Fibroblast of skin of back (primary cell): ENCODE results near the gene PTPN18.

Experiments used
- DNase-seq: peaks from one replicate; pipeline ENCODE4 v3.0.0-alpha.2; 2013

Gene PTPN18

DNA sequence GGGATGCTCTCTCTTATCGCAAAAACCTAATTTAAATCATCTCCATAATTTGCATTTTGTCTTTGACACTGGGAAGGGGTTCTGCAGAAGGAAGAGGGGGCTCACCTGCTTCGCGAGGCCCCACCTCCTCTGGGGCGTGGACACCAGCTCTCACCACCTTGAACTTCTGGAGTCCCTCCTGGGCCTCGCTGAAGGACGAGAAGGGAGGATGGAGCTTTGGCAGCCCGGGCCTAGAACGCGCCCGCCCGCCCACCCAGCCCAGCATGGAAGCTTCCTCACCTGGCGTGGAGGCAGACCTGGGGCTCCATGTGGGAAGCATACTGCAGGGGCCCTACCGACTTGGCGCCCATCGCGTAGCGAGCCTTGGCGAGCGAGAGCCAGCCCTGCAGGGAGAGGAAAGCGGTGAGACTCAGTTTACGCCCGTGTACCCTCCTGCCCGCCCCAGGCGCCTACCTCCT, 14.3 kb upstream of the PTPN18 start:
- DNase-seq: no peak

DNA sequence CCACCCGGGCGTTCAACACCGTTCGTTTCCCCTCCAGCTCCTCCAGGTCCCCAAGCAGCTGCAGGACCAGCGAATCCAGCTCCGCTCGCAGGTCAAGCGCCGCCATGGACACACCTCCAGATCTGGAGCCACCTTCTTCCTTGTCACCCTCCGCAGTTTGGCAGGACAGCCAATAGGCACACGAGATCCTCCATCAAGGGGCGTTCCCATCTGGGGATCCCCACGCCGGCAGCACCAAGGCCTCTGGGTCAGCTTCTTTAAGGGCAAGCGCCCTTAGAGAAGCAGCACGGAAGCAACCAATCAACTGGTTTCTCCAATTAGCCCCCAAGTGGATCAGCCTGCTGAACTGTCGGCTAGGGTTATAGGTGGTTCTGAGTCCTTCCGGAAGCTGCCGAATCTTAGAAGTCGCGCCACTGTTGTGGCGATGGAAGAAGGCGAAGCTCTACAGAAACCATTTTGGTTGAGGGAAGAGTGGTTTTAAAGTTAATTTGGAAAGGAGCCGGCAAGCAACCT, 13.8 kb upstream of the PTPN18 start:
- peak; percentile 95 for DNase-seq

DNA sequence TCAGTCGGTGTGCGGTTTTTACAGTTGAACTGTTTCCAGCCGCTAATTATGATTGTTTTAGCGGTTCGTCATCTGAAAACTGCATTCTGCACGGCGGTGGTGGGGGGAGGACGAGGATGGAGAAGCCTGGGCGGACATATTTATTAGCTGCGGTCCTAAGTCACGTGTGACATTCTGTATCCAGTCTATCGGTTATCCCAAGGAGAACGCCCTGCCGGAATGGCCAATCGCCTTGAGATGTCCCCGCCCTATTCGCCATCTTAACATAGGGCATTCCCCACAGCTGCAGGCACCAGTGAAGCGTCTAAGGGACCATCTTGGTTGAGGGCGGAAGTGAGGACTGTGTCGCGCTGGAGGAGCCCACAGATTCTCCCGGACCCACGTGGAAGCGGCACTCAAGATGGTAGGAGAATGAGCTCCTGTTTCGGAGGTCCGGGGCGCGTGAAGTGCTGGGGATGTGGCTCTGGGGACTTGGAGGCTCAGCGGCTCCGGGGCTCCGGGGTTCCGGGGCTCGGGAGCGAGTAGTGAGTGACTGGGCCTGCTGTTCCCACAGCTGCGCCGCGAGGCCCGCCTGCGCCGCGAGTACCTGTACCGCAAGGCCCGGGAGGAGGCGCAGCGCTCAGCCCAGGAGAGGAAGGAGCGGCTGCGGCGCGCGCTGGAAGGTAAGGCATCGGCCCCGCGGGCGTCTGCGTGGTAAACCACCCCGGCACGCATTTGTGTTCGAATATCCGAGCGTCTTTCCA, 13.2 kb upstream of the PTPN18 start, which contains the start of gene IMP4:
IMP4 (plus strand) TSS at position 365 of the 743 bp plus-strand sequence; CDS start at position 401, 36 bp downstream.
- DNase-seq: peak; percentile 100

DNA sequence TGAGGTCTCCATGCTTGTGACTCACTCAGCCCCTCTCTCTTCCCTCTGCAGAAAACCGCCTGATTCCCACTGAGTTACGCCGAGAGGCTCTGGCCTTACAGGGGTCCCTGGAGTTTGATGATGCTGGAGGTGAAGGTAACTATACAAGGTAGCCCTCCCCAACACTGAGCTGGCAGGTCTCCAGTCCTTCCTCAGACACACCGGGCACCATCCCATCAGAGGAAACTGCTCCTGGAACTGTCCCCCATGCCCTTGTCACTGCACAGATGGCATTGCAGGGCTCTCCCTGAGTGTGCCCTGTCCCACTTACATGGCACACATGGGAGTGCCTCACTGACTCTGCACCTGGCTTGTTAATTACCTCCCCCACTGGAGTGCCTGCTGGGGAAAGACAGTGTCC, 11.3 kb upstream of the PTPN18 start:
- no peak for DNase-seq

DNA sequence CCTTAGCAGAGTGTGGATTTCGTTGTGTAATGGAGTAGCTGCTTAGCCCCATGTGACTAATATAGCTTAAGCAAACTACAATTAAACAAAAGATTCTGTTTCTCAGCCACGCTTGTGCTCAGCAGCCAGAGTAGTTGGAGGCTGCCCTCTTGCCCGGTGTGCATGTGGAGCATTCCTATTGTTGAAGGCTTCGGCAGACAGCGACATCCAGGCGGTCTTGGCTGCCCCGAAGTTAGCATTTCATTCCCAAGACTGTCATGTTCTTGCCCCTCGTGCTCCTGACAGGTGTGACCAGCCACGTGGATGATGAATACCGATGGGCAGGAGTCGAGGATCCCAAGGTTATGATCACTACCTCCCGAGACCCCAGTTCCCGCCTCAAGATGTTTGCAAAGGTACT, 10.8 kb upstream of the PTPN18 start:
- DNase-seq: no peak

DNA sequence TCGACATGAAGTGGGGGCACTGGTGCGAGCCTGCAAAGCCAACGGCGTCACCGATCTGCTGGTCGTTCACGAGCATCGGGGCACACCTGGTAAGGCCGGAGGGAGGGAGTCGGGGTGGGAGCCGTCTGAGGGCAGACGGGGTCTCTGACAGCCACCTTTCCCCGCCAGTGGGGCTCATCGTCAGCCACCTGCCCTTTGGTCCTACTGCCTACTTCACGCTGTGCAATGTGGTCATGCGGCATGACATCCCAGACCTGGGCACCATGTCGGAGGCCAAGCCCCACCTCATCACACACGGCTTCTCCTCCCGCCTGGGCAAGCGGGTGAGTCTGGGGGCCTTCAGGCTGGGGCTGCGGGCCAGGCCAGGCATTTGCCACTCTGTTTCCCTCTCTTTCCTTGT, 10.2 kb upstream of the PTPN18 start:
- no peak for DNase-seq

DNA sequence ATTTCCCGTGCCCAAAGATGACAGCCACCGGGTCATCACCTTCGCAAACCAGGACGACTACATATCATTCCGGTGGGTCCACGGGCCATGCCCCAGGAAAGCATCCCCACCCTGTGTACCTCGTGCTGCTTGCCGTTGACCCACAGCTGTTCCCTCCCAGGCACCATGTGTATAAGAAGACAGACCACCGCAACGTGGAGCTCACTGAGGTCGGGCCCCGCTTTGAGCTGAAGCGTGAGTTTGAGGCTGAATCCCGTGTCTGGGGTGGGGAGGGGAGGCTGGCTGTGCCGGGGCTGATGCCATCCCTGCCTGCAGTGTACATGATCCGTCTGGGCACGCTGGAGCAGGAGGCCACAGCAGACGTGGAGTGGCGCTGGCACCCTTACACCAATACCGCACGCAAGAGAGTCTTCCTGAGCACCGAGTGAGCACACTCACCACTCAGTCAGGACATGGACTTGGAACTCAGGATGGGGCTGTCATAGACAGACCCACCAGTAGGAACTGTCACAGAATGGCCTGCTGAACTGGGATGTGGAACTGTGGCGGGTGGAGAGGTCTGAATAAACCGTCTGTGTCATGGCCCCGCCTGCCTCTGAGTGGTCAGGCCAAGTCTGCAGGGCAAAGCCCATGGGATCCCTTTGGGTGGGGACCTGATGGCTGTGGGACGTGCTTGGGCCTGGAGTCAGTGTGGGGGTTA, 9.7 kb upstream of the PTPN18 start:
- DNase-seq: no peak

DNA sequence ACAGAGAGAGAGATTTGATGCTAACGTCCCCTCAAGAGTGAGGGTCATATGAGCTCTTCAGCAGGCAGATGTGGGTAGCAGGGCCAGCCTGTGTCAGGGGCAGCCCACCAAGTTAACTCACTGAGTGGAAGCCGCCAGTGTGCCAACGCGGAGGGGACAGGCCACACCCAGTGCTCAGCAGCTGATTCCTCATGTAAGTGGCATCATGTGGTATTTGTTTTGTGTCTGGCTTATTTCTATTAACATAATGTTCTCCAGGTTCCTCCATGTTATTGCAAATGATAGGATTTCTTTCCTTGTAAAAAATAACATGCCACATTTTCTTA, 9.2 kb upstream of the PTPN18 start:
- no peak for DNase-seq

DNA sequence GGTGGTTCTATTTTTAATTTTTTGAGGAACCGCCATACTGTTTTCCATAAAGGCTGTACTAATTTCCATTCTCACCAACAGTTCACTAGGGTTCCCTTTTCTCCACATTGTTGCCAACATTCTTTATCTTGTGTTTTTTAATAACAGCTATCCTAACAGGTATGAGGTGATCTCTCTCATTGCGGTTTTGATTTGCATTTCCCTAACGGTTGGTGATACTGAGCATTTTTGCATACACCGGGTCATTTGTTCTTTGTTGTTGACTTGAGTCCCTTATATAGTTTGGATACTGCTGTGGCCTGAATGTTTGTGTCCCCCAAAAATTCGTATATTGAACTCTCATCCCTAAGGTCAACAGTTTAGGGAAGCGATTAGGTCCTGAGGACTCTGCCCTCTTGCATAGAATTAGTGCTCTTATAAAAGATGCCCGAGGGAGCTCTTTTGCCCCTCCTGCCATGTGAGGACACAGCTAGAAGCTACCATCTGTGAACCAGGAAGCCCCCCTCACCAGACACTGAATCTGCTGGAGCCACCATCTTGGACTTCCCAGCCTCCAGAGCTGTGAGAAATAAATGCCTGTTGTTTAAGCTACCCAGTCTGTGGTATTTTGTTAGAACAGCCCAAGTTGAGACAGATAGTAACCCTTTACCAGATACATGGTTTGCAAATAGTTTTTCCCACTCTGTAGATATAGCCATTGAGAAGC, 8.5 kb upstream of the PTPN18 start:
- DNase-seq: no peak

DNA sequence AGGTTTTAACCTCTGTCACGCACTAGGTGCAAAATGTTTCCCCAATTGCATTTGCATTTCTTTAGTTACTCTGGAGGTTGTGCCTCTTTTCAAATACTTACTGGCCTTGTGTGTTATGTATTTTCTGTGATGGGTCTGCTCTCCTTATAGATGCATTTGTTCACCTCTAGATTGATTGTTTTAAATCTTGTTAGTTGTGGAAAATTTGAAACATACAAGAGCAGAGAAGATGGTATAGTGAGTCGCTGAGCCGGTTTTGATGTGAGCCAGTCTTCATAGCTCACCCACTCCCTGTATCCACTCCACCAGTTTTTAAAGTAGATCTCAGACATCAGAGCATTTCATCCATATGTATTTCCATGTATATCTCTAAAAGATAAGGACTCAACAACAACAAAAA, 6.7 kb upstream of the PTPN18 start:
- DNase-seq: no peak

DNA sequence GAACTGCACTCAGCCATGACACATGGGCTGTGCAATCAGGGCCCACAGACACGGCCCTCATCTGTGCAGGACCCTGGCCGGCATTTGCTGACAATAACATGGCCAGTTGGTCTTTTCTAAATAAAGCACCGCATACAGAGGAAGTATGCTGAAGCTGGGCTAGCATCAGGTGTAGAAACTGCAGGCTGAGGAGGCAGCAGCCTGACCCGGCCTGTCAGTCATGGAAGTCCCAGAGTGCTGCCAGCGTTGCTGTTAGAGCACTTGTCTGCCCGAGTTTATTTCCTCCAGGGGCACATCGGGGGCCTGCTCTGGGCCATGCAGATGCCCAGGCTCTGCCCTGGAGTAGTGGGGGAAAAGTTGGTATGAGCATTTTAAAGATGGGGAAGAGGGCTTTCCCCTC, 4.1 kb upstream of the PTPN18 start:
- DNase-seq: no peak

DNA sequence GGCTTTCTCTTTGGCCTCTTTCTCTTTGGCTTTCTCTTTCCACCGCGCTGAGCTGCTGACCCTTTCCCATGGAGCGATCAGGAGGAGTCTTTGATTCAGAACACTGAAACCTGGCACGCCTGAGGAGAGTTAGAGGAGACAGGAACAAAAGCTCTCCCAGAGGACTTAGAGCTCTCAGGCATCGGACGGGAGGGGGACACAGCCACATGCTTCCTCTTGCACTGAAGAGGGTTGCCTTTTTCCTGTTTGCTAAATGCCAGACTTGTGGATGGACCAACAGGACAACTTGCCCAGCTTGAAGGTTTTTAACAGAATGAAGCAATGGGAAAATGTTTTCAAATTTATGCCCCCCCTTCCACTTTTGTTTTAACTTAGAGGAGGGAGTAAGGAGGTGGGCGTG, 3.6 kb upstream of the PTPN18 start:
- DNase-seq: no peak

DNA sequence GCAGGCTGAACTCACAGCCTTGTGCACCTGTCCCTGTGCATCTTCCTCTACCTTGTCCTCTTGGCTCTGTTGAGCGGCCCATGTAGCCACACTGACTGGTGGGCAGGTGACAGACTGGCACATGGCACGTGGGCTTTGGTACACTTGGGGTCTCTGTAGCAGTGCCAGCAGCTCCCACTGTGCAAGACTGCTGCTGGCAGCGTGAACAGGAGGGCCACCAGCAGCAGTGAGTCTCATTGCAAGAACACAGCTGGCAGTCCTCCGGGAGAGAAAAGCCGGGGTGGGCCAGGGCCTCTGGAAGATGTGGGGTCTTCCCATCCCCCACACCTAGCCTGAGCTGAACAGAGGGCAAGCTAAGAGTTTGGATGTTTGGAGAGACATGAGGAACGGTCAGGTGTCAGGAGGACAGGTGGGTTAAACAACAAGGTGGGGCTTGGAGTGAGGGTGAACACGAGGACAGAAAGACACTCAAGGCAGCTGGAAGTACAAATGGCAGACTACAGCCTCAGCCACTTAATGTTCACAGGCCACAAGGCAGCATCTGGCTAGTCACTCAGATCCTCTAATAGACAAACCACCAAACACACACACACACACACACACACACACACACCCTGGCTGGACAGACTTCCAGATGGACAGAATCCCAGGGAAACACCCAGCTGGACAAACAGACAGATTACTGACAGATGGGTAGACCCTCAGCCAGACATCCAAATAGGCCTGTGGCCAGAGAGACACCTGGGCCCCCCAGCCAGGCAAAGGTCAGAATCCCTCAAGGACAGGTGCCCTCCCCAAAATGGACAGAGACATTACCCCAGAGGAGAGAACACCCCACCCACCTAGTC, 2.3 kb upstream of the PTPN18 start:
- no peak for DNase-seq

DNA sequence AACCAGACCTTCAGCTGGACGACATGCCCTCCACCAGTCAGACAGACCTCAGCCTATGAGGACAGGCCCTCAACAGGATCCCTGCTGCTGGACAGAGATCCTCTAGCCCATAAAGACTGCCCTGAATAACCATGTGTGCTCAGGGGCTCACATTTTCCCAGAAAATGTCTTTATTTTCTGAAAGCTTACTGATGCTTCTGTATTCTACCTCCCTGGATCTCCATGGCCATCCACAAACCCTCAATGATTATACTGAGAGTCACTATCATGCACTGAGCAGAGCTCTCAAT, 1.8 kb upstream of the PTPN18 start:
- no peak for DNase-seq

DNA sequence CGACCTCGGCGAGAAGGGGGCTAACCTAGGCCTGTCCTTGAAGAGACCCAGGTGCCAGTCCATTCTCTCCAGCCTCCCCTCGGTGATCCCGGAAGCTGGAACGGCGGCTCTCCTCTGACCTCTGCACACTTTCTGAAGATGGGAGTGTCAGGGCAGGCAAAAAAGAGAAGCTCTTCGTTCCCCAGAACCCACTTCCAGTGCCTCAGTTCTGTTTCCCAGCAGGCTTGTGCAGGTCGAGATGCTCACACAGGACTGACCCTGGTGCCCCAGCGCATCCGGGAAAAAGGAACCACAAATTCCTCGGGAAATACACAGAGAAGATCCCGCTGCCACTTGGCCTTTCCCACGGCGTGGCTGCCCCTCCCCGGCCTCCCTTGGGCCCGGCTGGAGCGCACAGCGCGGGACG, 681 bp upstream of the PTPN18 start:
- no peak for DNase-seq

DNA sequence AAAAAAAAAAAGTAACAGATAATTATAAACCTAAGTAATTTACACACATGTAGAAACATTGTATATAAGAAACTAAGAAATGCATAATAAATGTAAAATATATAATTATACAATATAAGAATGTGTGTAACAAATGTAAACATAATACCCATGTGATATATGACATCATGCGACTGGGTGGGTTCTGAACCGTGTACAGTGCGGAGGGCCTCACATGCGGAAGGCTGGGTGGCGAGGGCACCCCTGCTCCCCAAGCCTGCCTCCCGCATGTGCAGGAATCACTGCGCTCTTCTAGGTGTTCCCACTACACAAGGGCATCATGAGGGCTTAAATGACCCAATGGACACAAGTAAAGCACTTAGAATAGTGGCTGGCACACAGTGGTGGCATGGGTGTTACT, 2.0 kb downstream of the PTPN18 start:
- no peak for DNase-seq

DNA sequence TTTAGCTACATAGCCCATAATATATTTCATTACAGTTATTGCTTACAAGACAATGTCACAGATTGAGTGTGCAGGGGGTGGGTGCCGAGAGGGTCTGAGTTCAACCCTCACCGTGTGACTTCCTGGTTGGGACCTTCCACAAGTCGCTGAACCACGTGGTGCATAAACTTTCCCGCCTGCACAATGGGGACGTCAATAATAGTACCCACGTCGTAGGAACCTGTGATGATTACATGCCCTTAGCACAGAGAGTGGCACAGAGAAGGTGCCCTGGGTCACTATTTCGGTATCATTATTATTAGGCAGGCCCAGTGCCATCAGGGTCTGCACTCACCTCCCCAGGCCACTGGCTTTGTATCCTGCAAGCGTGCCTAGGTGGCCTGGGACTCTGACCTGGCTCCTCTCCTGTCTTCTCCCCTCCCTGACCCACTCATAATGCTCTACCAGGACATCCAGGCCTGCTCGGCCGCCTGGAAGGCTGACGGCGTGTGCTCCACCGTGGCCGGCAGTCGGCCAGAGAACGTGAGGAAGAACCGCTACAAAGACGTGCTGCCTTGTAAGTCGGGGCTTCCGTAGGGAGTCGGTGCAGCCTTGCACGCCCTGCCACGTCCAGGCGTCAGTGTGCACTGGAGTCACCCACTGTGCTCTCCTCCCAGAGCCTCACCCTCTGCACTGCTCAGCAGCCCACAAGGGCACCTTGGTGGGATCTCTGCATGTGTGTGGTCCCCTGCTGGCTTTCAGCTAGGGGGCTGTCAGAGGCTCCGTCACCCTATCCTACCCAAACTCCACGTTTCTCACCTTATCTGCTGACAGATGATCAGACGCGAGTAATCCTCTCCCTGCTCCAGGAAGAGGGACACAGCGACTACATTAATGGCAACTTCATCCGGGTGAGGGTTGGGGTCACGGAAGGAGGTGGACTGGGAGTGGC, 2.8 kb downstream of the PTPN18 start:
- no peak for DNase-seq

DNA sequence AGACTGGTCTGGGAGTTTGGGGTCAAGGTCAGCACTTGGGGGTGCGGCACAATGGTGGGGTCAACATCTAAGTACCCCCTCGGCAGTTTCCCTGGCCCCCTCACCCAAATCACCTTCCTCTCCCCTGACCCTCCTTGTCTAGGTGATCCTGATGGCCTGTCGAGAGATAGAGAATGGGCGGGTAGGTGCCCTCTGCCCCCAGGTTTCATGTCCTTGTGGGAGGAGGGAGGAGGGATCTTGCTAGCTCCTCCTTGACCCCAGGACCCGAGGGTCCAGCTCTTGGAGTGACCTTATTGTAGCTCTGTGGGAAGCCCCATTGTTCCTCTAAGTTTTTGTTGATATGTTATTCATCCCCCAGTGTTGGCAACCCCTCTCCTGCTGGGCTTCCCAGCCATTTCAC, 3.6 kb downstream of the PTPN18 start:
- no peak for DNase-seq

DNA sequence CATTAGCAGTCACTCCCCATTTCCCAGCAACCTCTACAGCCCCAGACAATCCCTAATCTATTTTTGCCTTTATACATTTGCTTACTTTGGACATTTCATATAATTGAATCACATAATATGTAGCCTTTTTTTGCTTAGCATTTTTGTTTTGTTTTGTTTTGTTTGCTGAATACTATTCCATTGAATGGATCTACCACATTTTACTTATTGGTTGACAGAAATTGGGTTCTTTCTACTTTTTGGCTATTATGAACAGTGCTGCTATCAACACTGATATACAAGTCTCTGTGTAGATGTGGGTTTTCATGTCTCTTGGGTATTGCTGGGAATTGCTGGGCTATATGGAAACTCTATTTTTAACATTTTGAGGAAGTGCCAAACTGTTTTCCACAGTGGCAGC, 7.6 kb downstream of the PTPN18 start:
- DNase-seq: no peak

DNA sequence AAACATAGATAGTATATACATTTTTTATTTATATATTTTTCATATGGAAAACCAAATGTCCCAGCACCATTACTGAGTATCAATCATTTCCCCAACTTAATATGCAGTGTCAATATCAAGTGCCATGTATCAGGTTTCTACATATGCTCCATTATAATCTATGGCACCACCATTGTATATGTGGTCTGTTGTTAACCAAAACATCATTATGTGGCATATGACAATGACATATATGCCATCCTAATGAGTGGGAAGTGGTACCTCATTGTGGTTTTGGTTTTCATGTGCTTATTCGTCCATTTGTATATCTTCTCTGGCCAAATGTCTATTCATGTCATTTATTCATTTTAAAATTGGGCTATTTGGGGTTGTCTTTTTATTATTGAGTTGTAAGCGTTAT, 9.2 kb downstream of the PTPN18 start:
- DNase-seq: no peak

DNA sequence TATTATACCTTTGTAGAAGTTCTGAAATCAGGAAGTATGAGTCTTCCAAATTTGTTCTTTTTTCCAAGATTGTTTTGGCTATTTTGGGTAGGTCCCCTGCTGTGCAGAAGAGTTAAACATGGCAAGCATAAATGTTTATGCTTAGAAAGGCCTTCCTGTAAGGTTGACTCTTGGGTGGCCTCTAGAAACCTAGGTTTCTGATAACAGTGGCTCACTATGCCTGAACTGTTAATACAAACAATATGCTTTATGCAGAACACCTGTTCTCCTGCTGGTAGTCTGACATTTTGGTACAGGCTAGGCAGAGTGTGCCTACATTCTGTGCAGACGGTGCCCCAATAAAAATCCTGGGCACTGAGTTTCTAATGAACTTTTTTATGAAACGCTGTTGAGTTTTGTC, 10.1 kb downstream of the PTPN18 start:
- DNase-seq: no peak

DNA sequence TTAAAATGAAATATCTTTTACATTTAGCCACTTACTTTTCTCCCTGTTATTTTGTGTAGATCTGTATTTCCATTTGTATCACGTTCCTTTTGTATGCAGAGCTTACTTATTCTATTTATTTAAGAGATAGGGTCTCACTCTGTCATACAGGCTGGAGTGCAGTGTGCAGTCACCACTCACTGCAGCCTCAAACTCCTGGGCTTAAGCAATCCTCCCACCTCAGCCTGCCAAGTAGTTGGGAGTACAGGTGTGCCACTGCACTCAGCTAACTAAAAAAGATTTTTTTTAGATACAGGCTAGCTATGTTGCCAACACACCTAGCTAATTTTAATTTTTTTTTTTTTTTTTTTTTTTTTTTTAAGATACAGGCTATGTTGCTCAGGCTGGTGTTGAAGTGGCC, 10.9 kb downstream of the PTPN18 start:
- no peak for DNase-seq
